OCI-LY1 (cell line): ENCODE measurements around the gene CELF2.

Source experiments
- H2AFZ ChIP-seq: fragments of 200-600 bp; sonication (generic), shearing (Covaris generic); 2 replicates; pipeline ENCODE4 v1.6.0; 2014; ENCODE audit warnings: antibody characterized with exemption, mild to moderate bottlenecking, low read length
- H3F3A ChIP-seq: fragments of 200-600 bp; sonication (generic), shearing (Covaris generic); 2 replicates; pipeline ENCODE4 v1.6.0; 2014; ENCODE audit warnings: mild to moderate bottlenecking, antibody characterized with exemption, low read length, moderate library complexity; ENCODE audit not compliant: insufficient read depth
- H3K27ac ChIP-seq: fragments of 200-600 bp; sonication (generic); 2 replicates; pipeline ENCODE4 v1.5.1; 2014; ENCODE audit warnings: low read length, mixed run types, mild to moderate bottlenecking, low read depth; ENCODE audit not compliant: poor library complexity, severe bottlenecking
- H3K27me3 ChIP-seq: fragments of 200-600 bp; sonication (generic); 2 replicates; pipeline ENCODE4 v1.6.0; 2014; ENCODE audit warnings: antibody characterized with exemption, mild to moderate bottlenecking, low read length, moderate library complexity; ENCODE audit not compliant: insufficient read depth
- H3K36me3 ChIP-seq: fragments of 200-600 bp; sonication (generic); 2 replicates; pipeline ENCODE4 v1.6.1; 2014; ENCODE audit warnings: mild to moderate bottlenecking, antibody characterized with exemption, low read length, moderate library complexity, mixed read lengths; ENCODE audit not compliant: insufficient read depth
- H3K4me1 ChIP-seq: fragments of 200-600 bp; sonication (generic); 2 replicates; pipeline ENCODE4 v1.5.1; 2014; ENCODE audit warnings: mild to moderate bottlenecking, low read length, moderate library complexity; ENCODE audit not compliant: insufficient read depth, severe bottlenecking
- H3K4me2 ChIP-seq: fragments of 200-600 bp; sonication (generic), shearing (Covaris generic); 2 replicates; pipeline ENCODE4 v1.6.1; 2014; ENCODE audit warnings: low read length
- H3K4me3 ChIP-seq: fragments of 200-600 bp; sonication (generic); 2 replicates; pipeline ENCODE4 v1.5.1; 2014; ENCODE audit warnings: low read length, low read depth, mild to moderate bottlenecking, mixed read lengths; ENCODE audit not compliant: poor library complexity, severe bottlenecking
- H3K79me2 ChIP-seq: fragments of 200-600 bp; shearing (Covaris generic); 2 replicates; pipeline ENCODE4 v1.6.1; 2016; ENCODE audit warnings: mixed run types, low read length, mixed read lengths; ENCODE audit not compliant: insufficient read depth
- H3K9ac ChIP-seq: fragments of 200-600 bp; sonication (generic), shearing (Covaris generic); 2 replicates; pipeline ENCODE4 v1.6.1; 2014; ENCODE audit warnings: mild to moderate bottlenecking, low read length, mixed read lengths
- H3K9me2 ChIP-seq: fragments of 200-600 bp; sonication (generic), shearing (Covaris generic); 2 replicates; pipeline ENCODE4 v1.6.1; 2014; ENCODE audit warnings: low read depth, mild to moderate bottlenecking, low read length, mixed read lengths
- H3K9me3 ChIP-seq: fragments of 200-600 bp; shearing (Covaris generic); 2 replicates; pipeline ENCODE4 v1.6.1; 2014; ENCODE audit warnings: low read length, mixed read lengths
- H4K20me1 ChIP-seq: fragments of 200-600 bp; sonication (generic), shearing (Covaris generic); 2 replicates; pipeline ENCODE4 v1.6.0; 2016; ENCODE audit warnings: mild to moderate bottlenecking, low read length; ENCODE audit not compliant: insufficient read depth
- EZH2 ChIP-seq: fragments of 200-600 bp; sonication (generic), shearing (Covaris generic); IDR thresholded peaks from 2 replicates; pipeline ENCODE4 v1.8.0; 2017; ENCODE audit warnings: borderline replicate concordance, mixed run types, mild to moderate bottlenecking, antibody characterized with exemption, low read length, moderate library complexity, mixed read lengths
- TF ChIP-seq, protein P1 (sequence below): fragments of 200-600 bp; sonication (generic), shearing (Covaris generic); IDR thresholded peaks from 2 replicates; pipeline ENCODE4 v1.5.1; 2017; ENCODE audit warnings: mild to moderate bottlenecking, antibody characterized with exemption, low read length, moderate library complexity, mixed read lengths

The CELF2 gene

DNA sequence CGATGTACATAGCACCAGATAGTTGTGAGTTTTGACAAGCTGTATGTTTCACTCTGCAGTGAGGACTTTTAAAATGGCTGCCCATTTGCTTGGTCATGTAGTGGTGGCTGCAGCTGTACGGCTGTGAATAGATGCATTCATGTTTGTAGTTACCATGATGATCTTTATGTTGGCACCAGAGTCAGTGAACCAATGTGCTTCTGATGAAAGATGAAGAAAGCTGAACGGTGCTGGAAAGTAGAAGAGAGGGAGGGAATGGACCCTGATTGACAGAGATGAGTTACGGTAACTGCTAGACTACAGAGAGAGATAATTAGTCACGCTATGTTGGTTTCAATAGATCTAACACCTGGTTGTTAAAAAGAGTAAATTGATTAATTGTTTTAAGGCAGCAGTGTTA lies 256.8 kb downstream of the CELF2 start:
- no peak overlapping the region for H3K27ac ChIP-seq
- H3K4me3 ChIP-seq, result no peak overlapping the region
- H3K27me3 ChIP-seq, result no peaks in the 10 kb centered on the region
- H3K4me1 ChIP-seq, result no peaks in the 10 kb centered on the region
- H3K79me2 ChIP-seq, result no peaks in the 10 kb centered on the region
- H3F3A ChIP-seq, result no peaks in the 10 kb centered on the region
- no peaks in the 10 kb centered on the region for H3K9me2 ChIP-seq
- no peaks in the 10 kb centered on the region for H4K20me1 ChIP-seq
- H3K9me3 ChIP-seq, result no peaks in the 10 kb centered on the region
- no peak for TF ChIP-seq EZH2
- TF ChIP-seq, protein P1, sequence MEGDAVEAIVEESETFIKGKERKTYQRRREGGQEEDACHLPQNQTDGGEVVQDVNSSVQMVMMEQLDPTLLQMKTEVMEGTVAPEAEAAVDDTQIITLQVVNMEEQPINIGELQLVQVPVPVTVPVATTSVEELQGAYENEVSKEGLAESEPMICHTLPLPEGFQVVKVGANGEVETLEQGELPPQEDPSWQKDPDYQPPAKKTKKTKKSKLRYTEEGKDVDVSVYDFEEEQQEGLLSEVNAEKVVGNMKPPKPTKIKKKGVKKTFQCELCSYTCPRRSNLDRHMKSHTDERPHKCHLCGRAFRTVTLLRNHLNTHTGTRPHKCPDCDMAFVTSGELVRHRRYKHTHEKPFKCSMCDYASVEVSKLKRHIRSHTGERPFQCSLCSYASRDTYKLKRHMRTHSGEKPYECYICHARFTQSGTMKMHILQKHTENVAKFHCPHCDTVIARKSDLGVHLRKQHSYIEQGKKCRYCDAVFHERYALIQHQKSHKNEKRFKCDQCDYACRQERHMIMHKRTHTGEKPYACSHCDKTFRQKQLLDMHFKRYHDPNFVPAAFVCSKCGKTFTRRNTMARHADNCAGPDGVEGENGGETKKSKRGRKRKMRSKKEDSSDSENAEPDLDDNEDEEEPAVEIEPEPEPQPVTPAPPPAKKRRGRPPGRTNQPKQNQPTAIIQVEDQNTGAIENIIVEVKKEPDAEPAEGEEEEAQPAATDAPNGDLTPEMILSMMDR, result no peak
- no peak overlapping the region for H2AFZ ChIP-seq
- no peaks in the 10 kb centered on the region for H3K36me3 ChIP-seq
- H3K4me2 ChIP-seq, result no peak overlapping the region
- no peak overlapping the region for H3K9ac ChIP-seq

DNA sequence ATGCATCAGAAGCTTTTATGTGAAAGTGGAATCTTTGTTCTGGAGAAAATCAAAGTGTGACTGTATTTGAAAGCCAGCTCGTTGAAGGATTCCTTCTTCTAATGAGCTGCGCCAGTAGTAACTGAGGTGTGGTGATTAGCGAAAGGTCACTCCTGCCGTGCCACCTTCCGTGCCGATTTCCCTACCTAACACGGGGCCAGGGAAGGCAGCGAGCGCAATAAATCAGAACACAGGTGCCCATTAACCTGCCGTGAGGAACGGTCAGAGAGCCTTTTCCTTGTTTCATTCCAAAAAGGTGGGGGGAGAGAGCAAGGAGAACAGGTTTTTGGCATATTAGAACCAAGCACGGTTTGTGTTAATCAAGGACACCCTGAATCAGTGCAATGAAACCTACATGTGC lies 258.0 kb downstream of the CELF2 start:
- Histone ChIP-seq H3K27ac (no peak overlapping the region), H3K4me3 (no peak overlapping the region), H3K9me3 (no peaks in the 10 kb centered on the region), H3K9ac (no peak overlapping the region), H3K4me2 (no peak overlapping the region), H2AFZ (no peak overlapping the region), H3K9me2 (no peaks in the 10 kb centered on the region), H4K20me1 (no peaks in the 10 kb centered on the region), H3K36me3 (no peaks in the 10 kb centered on the region), H3K79me2 (no peaks in the 10 kb centered on the region), H3F3A (no peaks in the 10 kb centered on the region), H3K27me3 (no peaks in the 10 kb centered on the region), H3K4me1 (no peaks in the 10 kb centered on the region)
- TF ChIP-seq EZH2, result no peak
- TF ChIP-seq, protein P1, result no peak

DNA sequence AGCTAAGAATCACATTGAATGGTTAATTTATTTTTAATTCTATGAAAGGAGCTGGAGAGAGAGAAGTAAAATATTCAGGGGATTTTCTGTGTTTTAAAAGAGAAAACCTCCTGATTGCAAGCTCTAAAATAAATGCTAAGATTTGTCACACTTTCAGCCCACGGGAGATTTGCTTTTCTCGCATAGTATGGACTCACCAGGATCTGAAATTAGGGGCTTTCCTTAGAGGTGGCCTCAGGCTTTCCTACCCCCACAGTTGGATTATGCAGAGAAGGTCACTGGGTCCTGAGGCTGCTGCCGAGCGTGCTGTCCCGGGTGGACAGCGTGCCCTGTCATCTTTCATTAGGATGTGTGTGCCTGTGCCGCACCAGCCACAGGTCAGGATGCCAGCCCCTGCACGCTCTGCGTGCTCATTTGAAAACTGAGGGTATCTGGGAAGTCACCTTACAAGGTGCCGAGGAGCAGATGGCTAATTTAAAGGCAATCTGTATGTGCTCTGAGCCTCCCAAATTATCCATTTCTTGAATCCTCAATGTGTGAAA lies 258.8 kb downstream of the CELF2 start:
- Histone ChIP-seq H3K4me3 (no peak overlapping the region), H3K9ac (no peak overlapping the region), H4K20me1 (no peaks in the 10 kb centered on the region), H2AFZ (no peak overlapping the region), H3K27me3 (no peaks in the 10 kb centered on the region), H3K4me2 (no peak overlapping the region), H3K27ac (no peak overlapping the region), H3K36me3 (no peaks in the 10 kb centered on the region), H3K9me2 (no peaks in the 10 kb centered on the region), H3F3A (no peaks in the 10 kb centered on the region), H3K9me3 (no peaks in the 10 kb centered on the region), H3K4me1 (no peaks in the 10 kb centered on the region), H3K79me2 (no peaks in the 10 kb centered on the region)
- TF ChIP-seq EZH2, result no peak
- TF ChIP-seq, protein P1, result no peak
